NCI-H1436 treated with DMSO at 0.1 percent for 48 hours (cell line): ENCODE measurements around the gene GPR89B.
"Not testable (repeated sequence)": the region's sequence is repeated elsewhere in the genome, so short reads cannot be mapped to it uniquely, and the experiment has no call there.

ENCODE experiments used
- DNase-seq: peaks from one replicate; lab custom pipeline; 2025; lab: John Stamatoyannopoulos, UW

Gene GPR89B

GRCh38 chr1:148032690-148033089 is 104.5 kb downstream of the GPR89B start:
- not testable (repeated sequence) for DNase-seq

GRCh38 chr1:148033147-148033546 is 104.9 kb downstream of the GPR89B start:
- DNase-seq = not testable (repeated sequence)

DNA sequence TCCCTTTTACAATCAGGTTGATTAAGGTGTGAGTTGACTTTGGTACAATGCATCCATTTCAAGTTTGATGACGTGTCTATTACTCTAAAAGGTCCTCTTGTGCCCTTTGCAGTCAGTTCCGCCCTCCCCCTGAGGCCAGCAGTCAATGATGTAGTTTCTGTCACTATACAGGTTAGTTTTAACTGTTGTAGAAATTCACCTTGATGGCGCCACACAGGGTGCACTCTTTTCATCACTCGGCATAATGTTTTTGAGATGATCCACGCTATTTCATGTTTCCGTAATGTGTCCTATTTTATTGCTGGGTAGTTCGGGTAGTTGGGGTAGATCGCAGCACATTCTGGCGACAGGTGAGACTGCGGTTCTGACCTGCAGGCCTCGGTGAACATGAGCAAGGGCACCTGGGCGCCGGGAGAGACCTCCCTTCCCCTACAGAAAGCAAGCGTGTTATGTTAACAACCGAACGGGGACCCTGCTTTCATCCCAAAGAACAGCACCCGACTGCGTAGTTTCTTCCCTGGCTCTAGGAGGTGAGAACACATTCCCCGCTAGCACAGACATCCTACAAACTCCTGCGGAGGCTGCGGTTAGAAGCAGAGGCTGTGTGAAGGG is 109.7 kb downstream of the GPR89B start:
- DNase-seq = not testable (repeated sequence)

DNA sequence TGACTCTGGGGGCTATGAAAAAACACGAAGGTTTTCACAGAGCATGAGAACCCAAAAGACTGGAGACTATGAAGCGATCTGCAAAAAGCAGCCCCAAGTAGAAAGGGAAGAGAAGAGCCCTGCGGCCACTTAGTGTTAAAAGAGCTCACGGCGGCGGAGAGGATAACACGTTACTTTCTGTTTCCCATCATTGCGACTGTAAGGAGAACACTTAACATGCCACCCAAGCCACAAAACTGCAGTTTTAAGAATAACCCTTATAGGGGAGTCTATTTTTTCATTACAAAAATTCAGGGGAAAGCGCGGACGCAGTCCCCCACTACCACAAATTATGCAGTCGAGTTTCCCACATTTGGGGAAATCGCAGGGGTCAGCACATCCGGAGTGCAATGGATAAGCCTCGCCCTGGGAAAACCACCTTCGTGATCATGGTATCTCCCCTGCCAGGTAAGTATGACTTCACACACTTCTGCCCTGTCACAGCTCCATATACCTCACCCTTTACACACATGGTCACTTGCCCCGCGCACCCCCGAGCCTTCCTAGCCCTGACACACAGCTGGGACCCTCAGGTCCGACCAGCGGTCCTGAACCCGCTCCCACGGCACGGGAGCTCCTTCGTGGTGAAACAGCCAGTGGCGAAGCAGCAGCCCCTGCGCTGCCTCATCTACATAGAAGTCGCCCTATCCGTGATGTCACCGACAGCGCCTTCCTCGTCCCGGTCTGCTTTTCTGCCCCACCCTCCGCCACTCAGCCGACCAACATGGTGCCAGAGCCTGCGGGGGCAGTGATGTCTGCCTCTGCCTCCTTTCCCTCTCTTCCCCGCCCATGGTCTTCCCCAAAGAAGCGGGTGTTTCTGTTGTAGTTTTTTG is 110.5 kb downstream of the GPR89B start:
- not testable (repeated sequence) for DNase-seq
